ENCODE measurements around the gene MYH11.

DNA sequence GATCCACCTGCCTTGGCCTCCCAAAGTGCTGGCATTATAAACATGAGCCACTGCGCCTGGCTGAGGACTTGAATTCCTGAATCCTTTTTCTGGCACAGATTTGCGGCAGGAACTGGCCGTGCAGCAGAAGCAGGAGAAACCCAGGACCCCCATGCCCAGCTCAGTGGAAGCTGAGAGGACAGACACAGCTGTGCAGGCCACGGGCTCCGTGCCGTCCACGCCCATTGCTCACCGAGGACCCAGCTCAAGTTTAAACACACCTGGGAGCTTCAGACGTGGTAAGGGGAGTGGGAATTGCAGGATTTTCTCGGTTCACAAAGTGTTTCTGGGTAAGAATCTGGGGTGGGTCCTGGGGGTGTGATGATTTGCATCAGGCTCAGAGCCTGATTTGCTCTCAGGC lies 165.8 kb downstream of the MYH11 start:
- TF ChIP-seq CTCF (IDR thresholded peaks at IDR 0.05) (no peak), EZH2 (IDR thresholded peaks at IDR 0.05) (no peak)

All from neural progenitor cell (in vitro differentiated cells).